ENCODE results near the gene JAZF1. TPM values are rescaled to one million over a fixed set of nuclear protein-coding genes. Genes with fewer than 3 reads are reported as not detected.
A peak's percentile ranks its signal among the peaks of the same experiment; 100 is the strongest.

The JAZF1 gene
- total and polyA plus RNA-seq, 8 donors, result 4.0 to 13.9 (median 6.0) TPM

DNA sequence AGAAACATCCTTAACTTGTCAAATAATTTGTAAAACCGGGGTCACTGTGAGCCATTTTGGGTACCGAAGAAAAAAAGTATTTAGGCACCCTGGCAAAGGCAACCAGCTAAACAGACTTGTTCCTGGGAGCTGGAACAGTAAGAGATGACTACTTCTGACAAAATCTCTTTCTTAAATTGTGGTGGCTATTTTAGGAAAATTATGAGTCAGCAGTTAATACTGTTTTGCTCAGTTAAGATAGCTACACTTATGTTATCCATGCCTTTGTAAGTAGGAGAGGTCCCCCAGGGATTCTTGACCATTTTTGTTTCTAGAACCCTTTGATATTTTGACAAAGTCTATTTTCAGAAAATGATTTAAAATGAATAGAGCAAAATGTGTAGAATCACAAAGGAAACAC is 372.0 kb downstream of the JAZF1 start:
- no peak for FAIRE-seq
- intact Hi-C loops (cut with DNase I), result no loop called here
- Histone ChIP-seq H3K36me3 (no peaks in the 10 kb centered on the region), H3K4me1 (peaks cover 0 to 18% (median 10%) of the 10 kb centered on the region in 3 donors), H3K27me3 (no peaks in the 10 kb centered on the region), H3K9me3 (no peaks in the 10 kb centered on the region), H3K4me3 (no peak overlapping the region), H3K27ac (no peak overlapping the region)
- no peak for DNase-seq
- peak in 1 of 4 donors; percentile 62 for ATAC-seq
- TF ChIP-seq, protein P1, sequence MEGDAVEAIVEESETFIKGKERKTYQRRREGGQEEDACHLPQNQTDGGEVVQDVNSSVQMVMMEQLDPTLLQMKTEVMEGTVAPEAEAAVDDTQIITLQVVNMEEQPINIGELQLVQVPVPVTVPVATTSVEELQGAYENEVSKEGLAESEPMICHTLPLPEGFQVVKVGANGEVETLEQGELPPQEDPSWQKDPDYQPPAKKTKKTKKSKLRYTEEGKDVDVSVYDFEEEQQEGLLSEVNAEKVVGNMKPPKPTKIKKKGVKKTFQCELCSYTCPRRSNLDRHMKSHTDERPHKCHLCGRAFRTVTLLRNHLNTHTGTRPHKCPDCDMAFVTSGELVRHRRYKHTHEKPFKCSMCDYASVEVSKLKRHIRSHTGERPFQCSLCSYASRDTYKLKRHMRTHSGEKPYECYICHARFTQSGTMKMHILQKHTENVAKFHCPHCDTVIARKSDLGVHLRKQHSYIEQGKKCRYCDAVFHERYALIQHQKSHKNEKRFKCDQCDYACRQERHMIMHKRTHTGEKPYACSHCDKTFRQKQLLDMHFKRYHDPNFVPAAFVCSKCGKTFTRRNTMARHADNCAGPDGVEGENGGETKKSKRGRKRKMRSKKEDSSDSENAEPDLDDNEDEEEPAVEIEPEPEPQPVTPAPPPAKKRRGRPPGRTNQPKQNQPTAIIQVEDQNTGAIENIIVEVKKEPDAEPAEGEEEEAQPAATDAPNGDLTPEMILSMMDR (IDR thresholded peaks at IDR 0.05), result no peak
- WGBS, 2 donors, result 93 to 95% methylated on average over 2 of the region's 2 CpGs

DNA sequence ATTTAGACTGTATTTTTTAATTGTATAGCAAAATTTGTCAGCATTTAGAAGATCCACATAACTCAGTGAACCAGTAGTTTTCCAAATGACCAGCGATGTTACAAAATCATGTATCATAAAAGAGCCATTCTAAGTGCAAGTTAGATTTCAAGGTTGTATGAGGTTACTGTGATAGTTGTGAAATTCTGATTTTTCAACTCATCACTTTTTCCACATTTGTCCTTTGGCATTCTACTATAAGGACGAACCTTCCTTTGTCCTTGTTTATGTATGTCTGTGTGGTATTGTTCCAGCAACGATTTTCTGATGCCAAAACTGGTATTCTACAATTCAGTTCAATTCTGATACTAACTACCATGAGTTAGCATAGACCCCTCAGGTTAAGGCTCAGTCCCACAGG is 376.5 kb downstream of the JAZF1 start:
- no peak overlapping the region for H3K4me3 ChIP-seq
- ATAC-seq (no peak), FAIRE-seq (no peak), DNase-seq (no peak)
- no peaks in the 10 kb centered on the region for H3K27me3 ChIP-seq
- peaks cover 0 to 18% (median 10%) of the 10 kb centered on the region in 3 donors for H3K4me1 ChIP-seq
- H3K36me3 ChIP-seq, result no peaks in the 10 kb centered on the region
- H3K9me3 ChIP-seq, result no peaks in the 10 kb centered on the region
- TF ChIP-seq, protein P1 (IDR thresholded peaks at IDR 0.05), result no peak
- no peak overlapping the region for H3K27ac ChIP-seq
- 82 to 85% methylated on average over 3 of the region's 3 CpGs for WGBS, 2 donors
- intact Hi-C loops (cut with DNase I), result no loop called here

DNA sequence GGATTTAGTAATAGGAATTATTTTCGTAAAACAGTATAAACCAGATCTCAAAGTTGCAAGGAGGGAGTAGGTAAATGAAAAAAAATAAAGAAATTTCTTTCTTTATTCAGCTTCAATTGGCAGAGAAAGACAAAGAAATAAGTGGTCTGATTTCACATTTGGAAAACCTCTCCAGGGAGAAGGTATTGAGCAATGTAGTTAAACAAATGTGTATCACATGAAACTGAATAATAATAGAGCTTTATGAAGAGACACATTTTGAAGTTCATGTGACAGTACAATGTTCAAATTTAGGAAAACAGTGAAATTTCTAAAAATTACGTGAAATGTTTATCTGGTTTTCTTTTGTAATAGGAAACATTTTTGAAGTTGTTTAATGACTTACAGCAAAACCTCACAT is 377.6 kb downstream of the JAZF1 start:
- no peaks in the 10 kb centered on the region for H3K9me3 ChIP-seq
- no peak for ATAC-seq
- no peak overlapping the region for H3K27ac ChIP-seq
- no peak for DNase-seq
- intact Hi-C loops (cut with DNase I), result no loop called here
- FAIRE-seq, result no peak
- H3K4me1 ChIP-seq, result peaks cover 0 to 11% (median 10%) of the 10 kb centered on the region in 3 donors
- no peaks in the 10 kb centered on the region for H3K27me3 ChIP-seq
- TF ChIP-seq, protein P1 (IDR thresholded peaks at IDR 0.05), result no peak
- WGBS, 2 donors, result 87 to 88% methylated on average over 2 of the region's 2 CpGs
- no peaks in the 10 kb centered on the region for H3K36me3 ChIP-seq
- H3K4me3 ChIP-seq, result no peak overlapping the region

DNA sequence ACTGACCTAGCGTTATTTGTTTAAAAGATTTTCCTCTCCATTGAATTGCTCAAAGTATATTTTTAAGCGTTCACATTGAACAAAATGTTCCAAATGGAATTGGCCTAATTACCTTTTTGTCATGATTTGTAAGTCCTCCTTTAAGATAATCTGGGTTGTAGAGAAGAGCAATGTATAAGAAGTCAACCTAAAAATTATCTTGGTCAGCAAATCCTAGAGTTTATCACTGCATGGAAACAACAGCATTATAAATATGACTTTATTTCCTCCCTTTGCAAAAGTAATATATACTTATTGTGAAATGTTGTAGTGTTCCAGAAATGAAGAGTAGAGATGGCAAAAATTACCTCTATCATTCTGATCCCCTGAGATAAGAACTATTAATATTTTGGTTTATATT is 381.4 kb downstream of the JAZF1 start:
- TF ChIP-seq, protein P1 (IDR thresholded peaks at IDR 0.05), result no peak
- ATAC-seq (no peak), FAIRE-seq (no peak), DNase-seq (no peak)
- intact Hi-C loops (cut with DNase I), result no loop called here
- H3K27ac ChIP-seq, result no peak overlapping the region
- peaks cover 0 to 18% (median 5%) of the 10 kb centered on the region in 3 donors for H3K36me3 ChIP-seq
- 95 to 98% methylated on average over 2 of the region's 2 CpGs for WGBS, 2 donors
- H3K4me1 ChIP-seq, result no peaks in the 10 kb centered on the region
- no peak overlapping the region for H3K4me3 ChIP-seq
- H3K27me3 ChIP-seq, result no peaks in the 10 kb centered on the region
- no peaks in the 10 kb centered on the region for H3K9me3 ChIP-seq

DNA sequence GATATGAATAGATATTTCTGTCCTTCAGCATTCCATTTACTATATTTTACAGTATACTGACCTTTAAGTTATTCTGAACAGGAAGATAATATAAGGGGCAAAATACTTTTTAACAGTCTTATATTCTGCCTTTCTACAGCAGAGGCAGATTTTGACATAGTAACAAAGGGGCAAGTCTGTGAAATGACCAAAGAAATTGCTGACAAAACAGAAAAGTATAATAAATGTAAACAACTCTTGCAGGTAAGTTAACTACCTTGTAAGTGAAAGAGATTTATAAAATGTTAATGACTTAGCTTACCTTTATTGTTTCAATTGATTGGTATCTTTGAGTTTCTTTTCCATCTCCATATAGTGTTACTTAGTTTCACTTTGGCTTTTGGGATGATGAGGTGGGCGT is 384.6 kb downstream of the JAZF1 start:
- TF ChIP-seq, protein P1 (IDR thresholded peaks at IDR 0.05), result no peak
- Histone ChIP-seq H3K9me3 (no peaks in the 10 kb centered on the region), H3K27me3 (no peaks in the 10 kb centered on the region), H3K27ac (no peak overlapping the region), H3K4me1 (no peaks in the 10 kb centered on the region), H3K4me3 (no peak overlapping the region), H3K36me3 (peaks cover 0 to 30% (median 13%) of the 10 kb centered on the region in 3 donors)
- DNase-seq (no peak), FAIRE-seq (peak; percentile 5), ATAC-seq (no peak)
- 94 to 98% methylated on average over 1 of the region's 1 CpG for WGBS, 2 donors
- intact Hi-C loops (cut with DNase I), result no loop called here

Measured in pancreas (tissue), 10 donors.